NCI-H187 (cell line): Measurements from ENCODE around the gene SKA1.
"Not testable (repeated sequence)": the region's sequence is repeated elsewhere in the genome, so short reads cannot be mapped to it uniquely, and the experiment has no call there.

Experiments used
- DNase-seq, 2 experiments: peaks; one replicate each; lab custom pipeline; 2025; lab: John Stamatoyannopoulos, UW

The SKA1 gene

DNA sequence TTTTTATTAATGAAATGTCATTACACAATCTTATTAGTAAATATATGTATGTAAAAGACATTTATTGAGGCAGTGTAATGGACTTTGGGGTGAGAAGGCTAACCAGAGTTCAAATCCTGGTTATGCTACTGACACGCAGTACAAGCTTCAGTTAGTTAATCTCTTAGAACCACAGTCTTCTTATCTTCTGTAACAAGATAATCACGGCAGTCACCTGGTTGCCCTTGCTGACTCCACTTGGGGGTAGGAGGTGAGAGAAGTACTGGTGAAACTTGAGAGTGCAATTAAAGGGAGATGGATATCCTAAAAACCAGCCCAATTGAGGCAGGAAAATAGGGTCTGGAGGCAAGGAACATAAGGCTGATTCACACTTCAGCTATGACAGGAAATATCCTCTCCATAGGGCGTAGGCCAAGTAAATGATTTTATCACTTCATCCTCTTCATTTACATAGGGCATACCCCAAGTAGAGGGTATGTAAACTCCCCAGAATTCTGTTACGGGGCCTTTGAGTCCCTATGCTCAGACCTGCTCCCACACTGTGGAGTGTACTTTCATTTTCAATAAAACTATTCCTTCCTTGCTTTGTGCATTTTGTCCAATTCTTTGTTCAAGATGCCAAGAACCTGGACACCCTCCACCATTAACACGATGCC is 21.3 kb downstream of the SKA1 start:
- DNase-seq: no peak

DNA sequence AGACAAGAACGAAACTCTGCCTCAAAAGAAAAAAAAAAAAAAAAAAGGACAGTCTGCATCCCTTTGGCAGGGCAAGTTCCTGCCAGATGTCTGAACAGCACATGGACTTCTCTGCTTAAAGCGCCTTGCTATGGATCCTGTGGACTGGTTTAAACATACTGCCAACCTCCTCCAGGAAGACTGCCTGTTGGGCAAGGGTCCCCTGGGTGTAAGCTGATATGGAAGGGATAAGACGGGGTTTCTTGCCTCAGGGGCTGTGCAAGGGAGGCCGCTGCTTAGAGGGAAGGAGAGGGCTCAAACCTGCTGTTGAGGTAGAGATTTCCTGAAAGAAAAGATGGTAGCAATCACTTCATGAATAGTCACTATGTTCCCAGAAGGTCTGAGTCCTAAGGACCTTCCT is 22.2 kb downstream of the SKA1 start:
- DNase-seq: no peak

DNA sequence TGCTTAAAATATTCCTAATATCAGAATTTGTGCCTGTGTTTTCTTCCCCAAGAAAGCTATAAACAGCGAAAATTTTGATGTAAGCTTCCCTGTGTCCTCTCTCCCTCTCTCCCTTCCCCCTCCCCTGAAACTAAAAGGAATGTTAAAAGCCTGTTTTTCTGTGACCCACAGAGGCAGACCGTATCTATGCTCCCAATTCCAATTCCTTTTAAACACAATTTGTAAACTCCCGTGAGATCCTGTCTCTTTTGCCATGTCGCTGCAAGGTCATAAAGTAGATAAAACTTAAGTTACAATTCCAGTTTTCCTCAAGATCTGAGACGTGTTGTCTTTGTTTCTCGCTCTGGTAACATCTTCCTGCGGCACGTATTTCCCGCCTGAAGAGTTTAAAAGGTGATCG is 23.3 kb downstream of the SKA1 start:
- DNase-seq: no peak

GRCh38 chr18:50398947-50399346 is 24.1 kb downstream of the SKA1 start:
- DNase-seq: no peak

GRCh38 chr18:50399582-50399981 is 24.7 kb downstream of the SKA1 start:
- DNase-seq: no peak

- DNase-seq: not testable (repeated sequence)
These were observed 25.6 kb downstream of the SKA1 start for GRCh38 chr18:50400438-50400837.

- DNase-seq: no peak
These were observed 26.4 kb downstream of the SKA1 start for GRCh38 chr18:50401295-50401694.

- DNase-seq: peak; percentile 8 to 9
These were observed 27.0 kb downstream of the SKA1 start for GRCh38 chr18:50401888-50402287.

DNA sequence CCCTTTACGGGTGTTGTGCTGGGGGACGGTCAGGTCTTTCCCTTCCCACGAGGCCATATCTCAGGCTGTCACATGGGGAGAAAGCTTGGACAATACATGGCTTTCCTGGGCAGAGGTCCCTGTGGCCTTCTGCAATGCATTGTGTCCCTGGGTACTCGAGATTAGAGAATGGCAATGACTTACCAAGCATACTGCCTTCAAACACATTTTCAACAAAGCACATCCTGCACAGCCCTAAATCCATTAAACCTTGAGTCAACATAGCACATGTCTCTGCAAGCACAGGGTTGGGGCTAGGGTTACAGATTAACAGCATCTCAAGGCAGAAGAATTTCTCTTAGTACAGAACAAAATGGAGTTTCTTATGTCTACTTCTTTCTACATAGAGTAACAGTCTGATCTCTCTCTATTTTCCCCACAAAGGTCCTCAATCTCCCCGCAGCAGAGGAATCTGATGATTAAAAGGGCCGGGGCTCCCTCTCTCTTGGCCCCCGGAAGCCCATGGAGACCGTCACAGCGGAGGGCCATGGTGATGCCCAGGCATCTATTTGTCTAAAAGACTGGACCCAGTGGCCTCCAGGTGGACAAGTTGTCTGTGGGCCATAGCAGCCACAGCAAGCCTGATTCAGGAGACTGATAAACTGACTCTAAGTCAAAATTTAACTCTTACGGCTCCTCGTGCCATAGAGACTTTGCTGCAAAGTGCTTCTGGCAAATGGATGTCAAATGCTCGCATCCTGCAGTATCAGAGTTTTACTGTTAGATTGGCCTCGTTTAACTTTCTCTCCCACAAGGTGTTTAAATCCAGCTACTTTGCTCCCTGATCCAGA is 30.1 kb downstream of the SKA1 start:
- not testable (repeated sequence) for DNase-seq

DNA sequence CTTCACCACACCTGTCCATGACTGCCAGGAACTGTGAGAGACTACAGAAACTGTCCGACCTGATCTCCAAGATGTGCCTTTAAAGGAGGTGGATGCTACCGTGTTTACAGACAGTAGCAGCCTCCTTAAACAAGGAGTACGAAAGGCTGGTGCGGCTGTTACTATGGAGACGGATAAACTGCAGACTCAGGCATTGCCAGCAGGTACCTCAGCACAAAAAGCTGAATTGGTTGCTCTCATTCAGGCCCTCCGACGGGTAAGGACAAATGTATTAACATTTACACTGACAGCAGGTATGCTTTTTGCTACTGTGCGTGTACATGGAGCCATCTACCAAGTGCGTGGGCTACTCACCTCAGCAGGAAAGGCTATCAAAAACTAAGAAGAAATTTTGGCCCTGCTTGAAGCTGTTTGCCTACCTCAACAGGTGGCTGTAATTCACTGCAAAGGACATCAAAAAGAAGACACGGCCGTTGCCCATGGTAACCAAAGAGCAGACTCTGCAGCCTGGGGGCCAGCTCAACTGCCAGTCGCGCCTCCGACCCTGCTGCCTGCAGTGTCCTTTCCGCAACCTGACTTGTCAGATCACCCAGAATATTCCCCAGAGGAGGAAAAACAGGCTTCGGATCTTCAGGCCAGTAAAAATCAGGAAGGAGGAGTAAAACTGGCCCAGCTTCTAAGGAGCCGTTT is 30.9 kb downstream of the SKA1 start:
- peak; percentile 9 to 49 for DNase-seq

DNA sequence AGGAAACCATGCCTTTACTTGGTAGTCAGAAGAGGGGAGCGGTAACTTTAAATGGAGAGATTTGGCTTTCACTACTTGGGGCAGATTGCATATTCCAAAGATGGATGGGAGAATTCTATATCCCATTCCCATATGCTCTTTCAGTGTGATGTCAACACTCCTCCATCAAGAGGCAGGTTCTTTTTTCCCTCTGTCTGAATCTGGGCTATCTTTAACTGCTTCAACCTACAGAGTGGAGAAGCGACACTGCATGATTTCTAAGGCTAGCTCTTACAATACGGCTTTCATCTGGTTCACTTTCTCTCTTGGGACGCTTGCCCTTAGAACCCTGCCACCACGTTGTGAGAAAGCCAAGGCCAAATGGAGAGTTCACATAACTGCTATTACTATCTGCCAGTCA is 34.4 kb downstream of the SKA1 start:
- DNase-seq: no peak

DNA sequence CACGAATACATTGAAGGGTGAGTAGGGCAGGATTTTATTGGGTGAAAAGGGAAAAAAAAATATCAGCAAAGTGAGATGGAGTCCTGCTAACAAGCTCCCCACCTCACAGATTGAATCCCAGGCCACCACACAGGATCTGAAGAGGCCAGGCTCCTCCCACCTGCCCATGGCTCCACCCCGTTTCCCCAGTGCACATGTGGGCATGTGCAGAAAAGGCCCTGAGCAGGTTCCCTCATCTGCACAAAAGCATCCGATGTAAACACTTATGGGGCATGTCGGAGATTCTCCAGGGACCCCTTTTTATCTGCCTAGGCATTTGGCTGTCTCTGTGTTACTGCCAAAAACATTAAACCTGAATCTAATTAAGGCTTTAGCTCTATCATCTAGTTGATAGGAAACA is 35.2 kb downstream of the SKA1 start:
- no peak for DNase-seq

DNA sequence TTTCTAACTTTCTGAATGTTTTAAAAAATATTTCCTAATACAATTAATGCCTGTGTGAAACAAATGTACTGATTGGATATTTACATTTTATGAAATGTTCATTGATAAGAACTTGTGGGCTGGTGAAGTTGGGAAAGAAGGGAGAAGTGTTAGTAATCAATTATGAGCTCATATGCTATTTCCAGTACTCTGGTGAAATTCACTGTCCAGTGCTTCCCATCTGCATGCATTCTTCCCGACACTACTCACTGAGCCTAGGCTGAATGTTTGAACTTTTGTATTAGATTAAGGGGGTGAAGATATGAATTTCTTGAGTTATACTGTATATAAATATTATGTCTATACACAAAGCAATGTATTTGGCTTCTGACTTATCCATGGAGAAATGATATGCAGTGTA is 36.0 kb downstream of the SKA1 start:
- DNase-seq: no peak

GRCh38 chr18:50416832-50417231 is 42.0 kb downstream of the SKA1 start:
- DNase-seq: not testable (repeated sequence)

DNA sequence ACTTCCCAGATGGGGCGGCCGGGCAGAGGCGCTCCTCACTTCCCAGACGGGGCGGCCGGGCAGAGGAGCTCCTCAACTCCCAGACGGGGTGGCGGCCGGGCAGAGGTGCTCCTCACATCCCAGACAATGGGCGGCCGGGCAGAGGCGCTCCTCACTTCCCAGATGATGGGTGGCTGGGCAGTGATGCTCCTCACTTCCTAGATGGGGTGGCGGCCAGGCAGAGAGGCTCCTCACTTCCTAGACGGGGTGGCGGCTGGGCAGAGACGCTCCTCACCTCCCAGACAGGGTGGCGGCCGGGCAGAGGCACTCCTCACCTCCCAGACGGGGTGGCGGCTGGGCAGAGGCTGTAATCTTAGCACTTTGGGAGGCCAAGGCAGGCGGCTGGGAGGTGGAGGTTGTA is 42.9 kb downstream of the SKA1 start:
- DNase-seq: not testable (repeated sequence)

- no peak for DNase-seq
These were observed 43.8 kb downstream of the SKA1 start for GRCh38 chr18:50418650-50419049.

DNA sequence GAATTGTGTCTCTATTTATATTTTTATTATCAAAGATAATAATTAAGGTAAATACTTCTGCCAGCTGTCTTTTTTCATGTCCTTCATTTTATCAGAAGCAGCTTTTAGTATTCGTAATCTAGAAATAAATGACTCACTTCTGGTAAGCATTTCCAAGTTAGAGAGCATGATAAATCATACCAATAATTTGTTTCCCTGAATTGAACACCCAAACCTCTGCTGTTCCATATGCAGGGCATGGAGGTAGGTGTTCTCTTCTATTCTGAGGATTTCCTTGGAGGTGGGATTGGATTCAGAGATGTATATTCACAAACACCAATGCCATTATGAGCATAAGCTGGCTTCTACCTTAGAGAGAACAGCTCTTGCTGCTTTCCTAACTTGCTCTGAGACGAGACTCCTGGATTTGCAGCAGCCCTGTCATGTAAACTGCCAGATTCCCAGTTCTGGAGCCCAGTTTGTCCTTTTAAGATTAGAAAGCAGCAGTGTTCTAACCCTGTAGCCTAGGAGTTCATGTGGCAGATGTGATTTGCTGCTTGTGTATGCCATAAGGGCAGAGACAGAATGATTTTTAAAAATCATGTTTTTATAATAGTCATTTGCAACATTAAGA is 47.5 kb downstream of the SKA1 start:
- no peak for DNase-seq

GRCh38 chr18:50424877-50425690 is 50.2 kb downstream of the SKA1 start:
- DNase-seq: no peak

GRCh38 chr18:50427896-50428295 is 53.0 kb downstream of the SKA1 start:
- DNase-seq: no peak

- DNase-seq: no peak
These were observed 53.8 kb downstream of the SKA1 start for GRCh38 chr18:50428531-50429206.
